Measurements from ENCODE around the gene OSER1. TPM values are rescaled to one million over a fixed set of nuclear protein-coding genes. Genes with fewer than 3 reads are reported as not detected.

OSER1 gene
- total and polyA plus RNA-seq, 3 donors from 2014 or later, result 79.0 to 195 (median 80.4) TPM

DNA sequence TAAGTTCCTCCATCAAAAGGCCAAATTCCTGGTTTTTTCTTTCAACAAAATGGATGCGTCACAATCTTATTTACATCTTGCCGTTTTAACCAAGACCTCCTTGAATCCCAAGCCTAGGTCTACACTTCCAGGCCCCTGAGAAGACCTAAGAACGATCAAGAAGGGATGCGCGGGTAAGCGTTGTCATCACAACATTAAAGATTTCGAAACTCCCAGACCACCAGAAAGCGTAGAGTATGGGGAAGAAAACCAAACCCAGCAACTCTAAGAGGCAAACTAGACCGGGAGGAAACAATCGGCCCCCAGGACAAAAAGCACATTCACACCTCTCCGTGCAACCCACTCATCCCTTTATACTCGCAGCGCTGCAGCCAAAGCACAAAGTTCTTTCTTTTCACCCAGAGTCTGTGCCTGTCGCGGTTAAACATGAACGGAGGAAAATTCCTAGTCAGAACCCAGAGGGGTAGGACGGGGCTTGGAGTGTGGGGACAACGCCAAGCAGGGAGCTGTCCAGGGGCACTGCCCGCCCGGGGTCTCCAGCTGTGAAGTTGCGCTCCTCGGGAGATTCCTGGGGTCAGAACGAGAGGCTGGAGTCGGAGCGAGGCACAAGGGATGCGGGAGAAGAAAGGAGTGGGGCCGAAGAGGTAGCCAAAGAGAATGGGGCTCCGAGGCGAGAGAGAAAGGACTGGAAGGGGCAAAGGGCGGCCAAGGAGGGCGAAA, 725 bp downstream of the OSER1 start:
- peak overlapping the region; percentile 94 to 96 for H3K27ac ChIP-seq
- H3K36me3 ChIP-seq (ENCODE audit: low read depth, missing control alignments), result no peaks in the 10 kb centered on the region
- TF ChIP-seq CTCF (IDR thresholded peaks at IDR 0.05), result no peak
- no peak for TF ChIP-seq POLR2A (IDR thresholded peaks at IDR 0.05)
- peaks cover 22% of the 10 kb centered on the region for H3K4me1 ChIP-seq
- no peaks in the 10 kb centered on the region for H3K9me3 ChIP-seq
- intact Hi-C loops (cut with DNase I; ENCODE audit: low total_unique reads), result no loop called here
- peak overlapping the region; percentile 91 to 99 for H3K4me3 ChIP-seq
- WGBS, 2 donors, result 0 to 2% methylated on average over 31 of the region's 31 CpGs
- no peaks in the 10 kb centered on the region for H3K27me3 ChIP-seq
- no peak for DNase-seq

GRCh38 chr20:44208770-44209169, 1.8 kb downstream of the OSER1 start:
- TF ChIP-seq CTCF (IDR thresholded peaks at IDR 0.05), result no peak
- TF ChIP-seq POLR2A (IDR thresholded peaks at IDR 0.05), result no peak
- Histone ChIP-seq H3K27ac (peak overlapping the region in 1 of 2 donors; percentile 94), H3K27me3 (no peaks in the 10 kb centered on the region), H3K4me3 (peak overlapping the region; percentile 91 to 99), H3K9me3 (no peaks in the 10 kb centered on the region), H3K36me3 (ENCODE audit: low read depth, missing control alignments) (no peaks in the 10 kb centered on the region), H3K4me1 (peaks cover 22% of the 10 kb centered on the region)
- intact Hi-C loops (cut with DNase I; ENCODE audit: low total_unique reads), result no loop called here
- no peak for DNase-seq
- 27 to 28% methylated on average over 7 of the region's 7 CpGs for WGBS, 2 donors

GRCh38 chr20:44208165-44208564, 2.4 kb downstream of the OSER1 start:
- no peak for DNase-seq
- Histone ChIP-seq H3K4me3 (no peak overlapping the region), H3K36me3 (ENCODE audit: low read depth, missing control alignments) (no peaks in the 10 kb centered on the region), H3K4me1 (peaks cover 22% of the 10 kb centered on the region), H3K27ac (no peak overlapping the region), H3K9me3 (no peaks in the 10 kb centered on the region), H3K27me3 (no peaks in the 10 kb centered on the region)
- TF ChIP-seq CTCF (IDR thresholded peaks at IDR 0.05), result no peak
- TF ChIP-seq POLR2A (IDR thresholded peaks at IDR 0.05), result no peak
- intact Hi-C loops (cut with DNase I; ENCODE audit: low total_unique reads), result no loop called here
- WGBS, 2 donors, result 40 to 42% methylated on average over 7 of the region's 7 CpGs

DNA sequence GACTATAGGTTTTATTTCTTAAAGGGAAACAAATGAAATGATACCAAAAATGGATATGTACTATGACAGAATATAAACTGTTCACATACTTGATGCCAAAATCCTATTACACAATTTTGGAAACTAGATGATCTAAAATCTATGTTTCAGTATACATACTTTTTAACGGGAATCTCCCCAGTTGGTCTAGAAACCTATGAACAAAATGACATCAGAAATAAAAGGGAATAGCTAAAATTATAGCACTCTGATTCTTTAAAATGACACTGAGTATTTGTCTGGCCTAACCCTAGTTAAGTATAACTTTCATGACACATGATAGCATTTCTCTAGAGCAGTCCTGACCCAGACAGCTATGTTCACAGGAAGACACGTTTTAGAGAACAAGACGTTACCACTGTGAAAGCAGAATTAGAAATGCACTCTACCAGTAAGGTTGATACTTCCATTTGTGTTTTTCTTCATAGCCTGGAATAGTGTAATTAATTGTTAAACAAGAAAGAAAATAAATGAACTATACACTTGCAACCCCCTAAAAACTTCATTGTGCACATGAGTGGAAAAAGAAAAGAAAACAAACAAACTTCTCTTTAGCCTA, 3.3 kb downstream of the OSER1 start:
- H3K36me3 ChIP-seq (ENCODE audit: low read depth, missing control alignments), result no peaks in the 10 kb centered on the region
- WGBS, 2 donors, result 21 to 31% methylated on average over 3 of the region's 3 CpGs
- H3K27me3 ChIP-seq, result no peaks in the 10 kb centered on the region
- DNase-seq, result no peak
- intact Hi-C loops (cut with DNase I; ENCODE audit: low total_unique reads), result no loop called here
- no peaks in the 10 kb centered on the region for H3K9me3 ChIP-seq
- TF ChIP-seq POLR2A (IDR thresholded peaks at IDR 0.05) (no peak), CTCF (IDR thresholded peaks at IDR 0.05) (no peak)
- no peak overlapping the region for H3K4me3 ChIP-seq
- peaks cover 22% of the 10 kb centered on the region for H3K4me1 ChIP-seq
- H3K27ac ChIP-seq, result no peak overlapping the region

GRCh38 chr20:44206132-44206531, 4.4 kb downstream of the OSER1 start:
- Histone ChIP-seq H3K27ac (no peak overlapping the region), H3K4me1 (peaks cover 22% of the 10 kb centered on the region)

More at GRCh38 chr20:44206132-44206531, 4.4 kb downstream of the OSER1 start:
- no peak for DNase-seq
- no peaks in the 10 kb centered on the region for H3K27me3 ChIP-seq
- TF ChIP-seq POLR2A (IDR thresholded peaks at IDR 0.05), result no peak
- TF ChIP-seq CTCF (IDR thresholded peaks at IDR 0.05), result no peak
- intact Hi-C loops (cut with DNase I; ENCODE audit: low total_unique reads), result no loop called here
- H3K9me3 ChIP-seq, result no peaks in the 10 kb centered on the region
- no peaks in the 10 kb centered on the region for H3K36me3 ChIP-seq (ENCODE audit: low read depth, missing control alignments)
- no peak overlapping the region for H3K4me3 ChIP-seq

All from testis (tissue), 3 donors.